HG02610 (cell line): ENCODE measurements around the gene SLC27A4.
A peak's percentile ranks its signal among the peaks of the same experiment; 100 is the strongest.

Source experiments
- ATAC-seq: cut with Tn5 transposase; IDR thresholded peaks from one replicate; pipeline ENCODE4 v1.9.1; 2021; ENCODE audit warnings: mild to moderate bottlenecking, moderate library complexity; ENCODE audit not compliant: unreplicated experiment

The SLC27A4 gene

GRCh38 chr9:128361986-128362646 lies 21.8 kb downstream of the SLC27A4 start:
- ATAC-seq = peak; percentile 70

- no peak for ATAC-seq
Observed at GRCh38 chr9:128362774-128363173, 22.4 kb downstream of the SLC27A4 start.

- no peak for ATAC-seq
Observed at GRCh38 chr9:128365525-128365924, 25.2 kb downstream of the SLC27A4 start.

DNA sequence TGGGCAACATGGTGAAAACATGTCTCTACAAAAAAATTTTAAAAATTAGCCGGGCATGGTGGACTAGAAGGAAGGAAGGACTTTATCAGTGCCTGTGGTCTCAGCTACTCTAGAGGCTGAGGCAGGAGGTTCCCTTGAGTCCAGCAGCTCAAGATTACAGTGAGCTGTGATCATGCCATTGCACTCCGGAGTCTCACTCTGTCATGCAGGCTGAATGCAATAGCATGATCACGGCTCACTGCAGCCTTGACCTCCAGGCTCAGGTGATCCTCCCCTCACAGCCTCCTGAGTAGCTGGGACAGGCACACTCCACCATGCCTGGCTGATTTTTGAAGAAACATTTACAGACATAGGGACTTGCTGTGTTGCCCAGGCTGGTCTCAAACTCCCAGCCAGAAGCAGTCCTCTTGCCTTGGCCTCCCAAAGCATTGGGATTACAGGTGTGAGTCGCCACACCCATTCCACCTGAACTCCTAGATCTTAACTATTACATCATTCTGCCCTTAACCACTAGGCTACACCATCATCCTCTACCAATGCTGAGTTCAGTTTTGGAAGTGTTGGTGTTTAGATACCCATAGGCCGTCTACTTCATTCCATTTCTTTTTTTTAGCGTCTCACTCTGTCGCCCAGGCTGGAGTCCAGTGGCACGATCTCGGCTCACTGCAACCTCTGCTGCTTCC lies 28.8 kb downstream of the SLC27A4 start:
- ATAC-seq = no peak

GRCh38 chr9:128370367-128370751 lies 30.0 kb downstream of the SLC27A4 start:
- no peak for ATAC-seq

DNA sequence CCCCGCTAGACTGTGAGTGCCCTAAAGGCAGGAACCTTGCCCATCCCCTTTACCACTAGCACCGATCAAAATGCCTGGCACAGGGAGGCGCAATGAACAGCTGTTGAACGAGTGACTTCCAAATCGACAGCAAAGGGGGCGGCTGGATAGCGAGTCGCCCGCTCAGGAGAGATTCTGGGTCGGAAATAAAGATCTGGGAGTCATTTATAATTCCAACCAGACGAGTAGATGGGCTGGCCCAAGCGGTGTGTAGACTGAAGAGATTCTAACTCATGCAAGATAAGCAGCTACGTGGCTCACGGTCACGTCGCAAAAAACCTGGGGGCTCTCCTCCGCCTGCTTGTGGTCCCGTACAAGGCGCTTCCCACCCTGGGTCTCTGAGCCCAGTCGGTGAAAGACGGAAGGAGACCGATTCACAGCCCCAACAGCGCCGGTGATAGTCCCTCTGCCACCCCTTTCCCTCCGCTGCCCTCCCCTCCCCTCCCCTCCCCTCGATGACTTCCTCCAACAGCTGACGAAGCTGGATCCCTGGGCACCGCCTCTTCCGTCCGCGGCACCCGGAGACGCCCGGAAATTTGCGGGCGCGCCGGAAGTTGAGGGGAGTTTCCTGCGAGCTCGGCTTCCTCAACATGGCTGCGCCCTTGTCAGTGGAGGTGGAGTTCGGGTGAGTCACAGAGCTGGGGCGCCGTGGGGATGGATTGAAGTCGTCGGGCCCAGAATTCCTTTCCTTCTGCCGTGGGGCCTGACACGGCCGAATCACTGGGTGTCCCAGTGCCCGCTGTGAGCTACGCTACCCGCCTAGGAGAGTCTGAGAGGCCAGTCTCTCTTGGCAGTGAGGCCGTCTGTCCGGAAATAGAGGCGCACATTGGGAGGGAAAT lies 30.7 kb downstream of the SLC27A4 start, which contains the start of gene URM1:
Gene URM1, plus strand, starts transcription at position 623 of the 878 bp plus-strand sequence. Its CDS starts 7 bp downstream, at position 630.
- ATAC-seq = peak; percentile 83

DNA sequence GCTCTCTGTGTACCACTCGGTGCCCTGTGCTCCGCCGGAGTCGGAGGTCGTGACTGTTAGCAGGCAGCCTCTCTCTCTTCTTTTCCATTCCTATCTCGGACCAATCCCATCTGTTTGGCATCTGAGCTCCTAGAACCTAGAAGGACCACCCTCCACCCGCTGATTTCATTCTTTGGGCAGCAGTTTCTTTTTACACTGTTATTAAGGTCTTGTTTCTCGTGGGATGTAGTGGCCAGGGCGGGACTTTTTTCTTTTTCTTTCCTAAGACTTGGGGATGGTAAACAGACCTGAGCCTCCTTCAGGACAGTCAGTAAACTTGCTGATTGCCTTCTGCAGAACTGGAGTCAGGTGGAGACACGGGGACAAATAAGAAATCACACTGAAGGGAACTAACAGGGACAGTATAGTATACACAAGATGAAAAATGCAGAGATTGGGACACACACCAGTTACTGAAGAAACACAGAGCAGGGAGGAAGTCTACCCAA lies 31.3 kb downstream of the SLC27A4 start:
- ATAC-seq = no peak

- ATAC-seq = no peak
Observed at GRCh38 chr9:128372188-128372641, 31.9 kb downstream of the SLC27A4 start.

GRCh38 chr9:128372784-128373183 lies 32.5 kb downstream of the SLC27A4 start:
- ATAC-seq = no peak

DNA sequence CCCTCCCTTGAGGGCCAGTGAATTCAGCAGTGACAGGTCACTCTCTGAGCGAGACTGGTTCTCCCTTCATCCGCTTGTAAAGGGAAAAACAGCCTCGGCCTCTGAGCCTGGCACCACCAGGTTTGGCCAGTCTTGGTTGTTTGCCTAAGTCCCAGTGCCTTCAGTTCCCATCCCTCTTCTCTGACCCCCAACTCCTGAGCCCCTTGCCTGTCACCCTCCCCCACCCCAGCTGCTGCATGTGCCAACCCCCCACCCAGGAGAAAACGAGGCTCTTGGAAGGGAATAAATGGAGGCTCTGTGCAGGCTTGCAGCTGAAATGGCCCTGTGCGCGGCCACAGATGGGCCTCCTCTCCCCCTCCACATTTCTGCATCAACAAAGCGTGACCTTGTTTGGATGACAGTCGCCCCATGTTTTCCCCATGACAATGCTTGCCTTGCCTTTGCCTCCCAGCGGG lies 33.9 kb downstream of the SLC27A4 start:
- no peak for ATAC-seq

DNA sequence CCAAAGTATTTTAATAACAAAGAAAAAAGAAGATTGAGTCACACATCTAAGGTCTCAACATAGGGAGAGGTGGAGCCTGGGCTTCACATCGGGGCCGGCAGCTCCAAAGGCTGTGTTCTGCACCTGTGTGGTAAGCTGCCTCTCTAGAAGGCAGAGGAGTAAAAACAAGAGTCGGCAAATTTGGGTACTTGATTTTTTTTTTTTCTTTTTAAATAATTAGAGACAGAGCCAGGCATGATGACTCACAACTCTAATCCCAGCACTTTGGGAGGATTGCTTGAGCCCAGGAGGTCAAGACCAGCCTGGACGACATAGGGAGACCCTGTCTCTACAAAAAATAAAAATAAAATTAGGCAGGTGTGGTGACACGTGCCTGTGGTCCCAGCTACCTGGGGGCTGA lies 35.5 kb downstream of the SLC27A4 start:
- no peak for ATAC-seq

DNA sequence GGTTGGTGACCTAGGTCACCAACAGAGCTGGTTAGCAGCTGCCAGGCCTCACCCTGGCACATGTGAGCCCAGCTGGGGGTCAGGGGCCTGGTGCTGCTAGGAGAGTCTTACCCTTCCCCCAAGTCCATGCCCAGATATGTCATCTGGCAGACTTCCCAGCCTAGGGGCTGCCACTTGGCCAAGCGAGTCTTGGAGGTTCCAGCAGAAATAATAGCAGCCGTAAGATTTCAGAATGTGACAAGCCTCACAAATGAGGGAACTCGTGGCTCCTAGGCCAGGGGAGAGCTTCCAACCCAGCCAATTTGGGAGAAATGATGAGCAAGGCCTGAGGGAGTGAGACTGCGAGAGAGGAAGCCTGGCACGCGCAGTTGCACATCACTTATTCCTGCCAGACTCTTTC lies 41.9 kb downstream of the SLC27A4 start:
- ATAC-seq = no peak

DNA sequence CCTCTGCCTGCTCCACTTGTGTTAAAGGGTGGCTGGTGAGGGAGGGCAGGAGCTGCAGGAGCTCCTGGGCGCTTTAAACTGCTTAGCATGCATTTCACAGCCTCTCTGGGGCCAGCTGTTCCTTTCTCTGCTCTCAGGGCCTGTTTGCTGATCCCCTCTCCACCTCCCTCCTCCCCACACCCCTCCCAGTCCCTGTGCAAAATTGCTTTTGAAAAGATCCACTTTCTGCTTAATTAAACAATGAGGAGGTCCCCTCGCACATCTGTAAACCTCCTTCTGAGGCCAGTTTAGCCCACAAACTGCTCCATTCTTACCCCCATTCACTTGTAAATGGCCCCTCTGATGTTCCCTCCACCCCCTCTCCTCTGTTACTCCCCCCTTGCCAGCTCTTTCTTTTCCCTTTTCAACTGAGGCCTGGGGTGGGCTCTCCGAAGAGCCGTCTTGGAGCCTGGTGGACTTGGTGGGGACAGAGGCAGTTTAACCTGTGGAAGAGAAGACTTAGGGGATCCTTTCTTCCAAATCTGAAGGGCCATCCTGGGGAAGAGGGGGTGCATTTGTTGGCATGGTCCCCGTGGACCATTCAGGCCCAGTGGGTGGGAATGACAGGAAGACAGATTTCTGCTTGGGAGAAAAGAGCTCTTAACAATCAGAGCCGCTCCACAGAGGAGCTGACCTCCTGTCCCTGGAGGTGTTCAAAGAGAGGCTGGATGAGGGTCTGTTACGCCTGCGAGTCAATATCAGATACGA lies 42.9 kb downstream of the SLC27A4 start:
- ATAC-seq = no peak

GRCh38 chr9:128383791-128384190 lies 43.5 kb downstream of the SLC27A4 start:
- no peak for ATAC-seq

GRCh38 chr9:128384801-128385495 lies 44.6 kb downstream of the SLC27A4 start:
- ATAC-seq = no peak

GRCh38 chr9:128385496-128386460 lies 45.5 kb downstream of the SLC27A4 start:
- ATAC-seq = no peak

DNA sequence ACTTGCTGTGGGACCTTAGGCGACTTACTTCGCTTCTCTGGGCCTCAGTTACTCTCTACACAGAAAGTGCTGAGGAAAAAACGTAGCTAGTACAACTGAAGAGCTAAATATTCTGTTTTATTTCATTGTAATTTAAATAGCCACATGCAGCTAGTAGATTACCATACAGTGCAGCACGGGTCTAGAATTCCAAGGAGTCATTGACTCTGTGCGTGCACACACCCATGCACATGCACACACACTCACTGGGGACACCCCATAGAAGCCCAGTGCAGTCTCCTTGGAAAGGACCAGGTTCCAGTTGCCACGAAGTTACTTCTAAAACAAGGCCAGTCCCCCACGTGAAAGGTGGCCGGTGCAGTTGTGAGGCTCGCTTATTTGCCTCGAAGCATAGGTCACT lies 47.8 kb downstream of the SLC27A4 start:
- ATAC-seq = no peak

DNA sequence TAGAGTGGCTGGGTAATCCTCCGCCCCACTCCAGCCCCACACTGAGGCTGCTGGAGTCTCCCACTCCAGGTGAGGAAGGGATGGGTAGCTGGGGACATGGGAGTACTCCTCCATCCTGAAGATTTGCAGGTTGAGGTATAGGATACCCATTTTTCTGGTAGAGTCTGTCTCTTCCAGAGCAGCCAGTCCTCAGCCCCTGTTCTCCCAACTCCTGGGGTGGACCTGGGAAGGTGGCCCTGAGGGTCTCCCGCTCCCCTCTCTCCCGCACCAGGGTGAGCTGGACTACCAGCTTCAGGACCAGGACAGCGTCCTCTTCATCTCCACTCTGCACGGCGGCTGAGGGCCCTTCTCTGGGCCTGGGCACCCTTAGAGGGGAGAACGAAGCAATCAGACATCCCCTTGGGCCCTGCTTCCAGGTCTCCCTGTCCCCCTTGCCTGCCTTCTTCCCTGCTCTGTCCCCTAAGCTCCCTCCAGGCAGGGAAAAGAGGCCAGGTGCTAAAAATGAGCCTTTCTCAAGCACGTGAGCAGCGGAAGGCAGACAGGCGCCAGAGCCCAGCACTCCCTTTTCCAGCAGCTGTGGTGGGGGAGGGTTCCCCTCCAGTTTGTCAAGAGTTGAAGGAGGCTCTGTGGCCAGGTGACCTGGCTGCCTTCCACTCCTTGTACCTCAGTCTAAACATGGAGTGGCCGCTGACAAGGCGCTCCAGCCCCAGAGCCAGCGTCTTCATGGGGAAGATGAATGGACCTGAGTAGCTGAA lies 49.2 kb downstream of the SLC27A4 start:
- no peak for ATAC-seq
